GM12892 (cell line): ENCODE results near the gene PPP1R2.

Experiments
- POLR2A ChIP-seq: IDR thresholded peaks from 2 replicates; pipeline ENCODE4 v1.6.1; 2011; ENCODE audit warnings: low read depth, low read length, control low read depth
- POLR2AphosphoS5 ChIP-seq: IDR thresholded peaks from 2 replicates; pipeline ENCODE4 v1.6.1; 2011; ENCODE audit warnings: low read depth, low read length, control low read depth
- TAF1 ChIP-seq: IDR thresholded peaks from 2 replicates; pipeline ENCODE4 v1.6.1; 2011; ENCODE audit warnings: low read depth, mild to moderate bottlenecking, control low read depth, low read length, borderline replicate concordance

DNA sequence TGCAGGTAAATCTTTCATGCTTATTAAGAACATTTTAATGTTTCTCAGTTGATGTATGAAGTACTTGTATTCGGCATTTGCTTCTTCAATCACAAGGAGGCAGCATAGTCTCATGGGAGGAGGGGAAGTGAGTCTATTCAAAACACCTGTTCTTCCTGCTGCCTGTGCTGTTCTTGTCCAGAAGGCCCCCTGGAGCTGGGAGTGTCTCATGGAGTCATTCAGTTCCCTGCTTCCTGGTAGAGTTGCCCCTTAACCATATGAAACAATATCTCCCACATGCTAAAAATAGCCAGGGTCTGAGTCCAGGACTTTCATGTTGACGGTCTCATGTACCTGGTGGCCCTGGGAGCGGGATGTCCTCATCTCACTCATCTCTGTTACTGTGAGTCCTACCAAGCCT is 15.5 kb upstream of the PPP1R2 start:
- no peak for TF ChIP-seq POLR2AphosphoS5
- TF ChIP-seq POLR2A = no peak
- TF ChIP-seq TAF1 = no peak
